PFSK-1 (cell line): Measurements from ENCODE around the gene PTPN9.

ENCODE experiments used
- FOXP2 ChIP-seq: optimal IDR thresholded peaks from 2 replicates; pipeline ENCODE3; 2011; ENCODE audit warnings: borderline replicate concordance, control low read depth, inconsistent platforms; ENCODE audit not compliant: insufficient read depth; ENCODE audit errors: extremely low read length, extremely low read depth
- POLR2AphosphoS5 ChIP-seq: IDR thresholded peaks from 2 replicates; pipeline ENCODE4 v1.6.1; 2012; ENCODE audit warnings: low read depth, mild to moderate bottlenecking, control low read depth, low read length, moderate library complexity
- REST ChIP-seq, 2 experiments: IDR thresholded peaks; 2 replicates each; pipeline versions ENCODE4 v1.6.1 to v1.8.0; 2011 to 2012; ENCODE audit warnings: low read depth in 2 of 2, low read length in 2 of 2, control low read depth in 1 of 2, inconsistent platforms in 1 of 2, mild to moderate bottlenecking in 1 of 2, moderate library complexity in 1 of 2; ENCODE audit not compliant: insufficient read depth in 1 of 2
- SIN3A ChIP-seq: IDR thresholded peaks from 2 replicates; pipeline ENCODE4 v1.6.1; 2012; ENCODE audit warnings: mild to moderate bottlenecking, low read length, moderate library complexity, borderline replicate concordance; ENCODE audit not compliant: insufficient read depth
- TAF1 ChIP-seq: IDR thresholded peaks from 2 replicates; pipeline ENCODE4 v1.6.1; 2012; ENCODE audit warnings: low read length, control low read depth, borderline replicate concordance; ENCODE audit not compliant: insufficient read depth

Gene PTPN9

GRCh38 chr15:75479670-75480069 lies 99.4 kb downstream of the PTPN9 start:
- TF ChIP-seq POLR2AphosphoS5, result no peak
- TF ChIP-seq TAF1, result no peak
- TF ChIP-seq FOXP2, result no peak
- TF ChIP-seq REST (IDR thresholded peaks at IDR 0.05; ENCODE audit: insufficient read depth in 1 of 2, low read depth in 2 of 2, low read length in 2 of 2), result no peak
- TF ChIP-seq SIN3A, result no peak

- TF ChIP-seq FOXP2 (no peak), REST (IDR thresholded peaks at IDR 0.05; ENCODE audit: insufficient read depth in 1 of 2, low read depth in 2 of 2, low read length in 2 of 2) (no peak), POLR2AphosphoS5 (0 out of 2 replicates have a peak, but pooled peaks have one; percentile 10), TAF1 (no peak)
Measured at GRCh38 chr15:75468913-75469598, 110.1 kb downstream of the PTPN9 start.

GRCh38 chr15:75460646-75461045 lies 118.5 kb downstream of the PTPN9 start:
- TF ChIP-seq TAF1, result no peak
- TF ChIP-seq SIN3A, result no peak
- TF ChIP-seq POLR2AphosphoS5, result no peak
- no peak for TF ChIP-seq REST (IDR thresholded peaks at IDR 0.05; ENCODE audit: insufficient read depth in 1 of 2, low read depth in 2 of 2, low read length in 2 of 2)
- TF ChIP-seq FOXP2, result no peak

- TF ChIP-seq SIN3A, result no peak
- TF ChIP-seq FOXP2, result no peak
- TF ChIP-seq REST (IDR thresholded peaks at IDR 0.05; ENCODE audit: insufficient read depth in 1 of 2, low read depth in 2 of 2, low read length in 2 of 2), result no peak
- TF ChIP-seq POLR2AphosphoS5, result no peak
- TF ChIP-seq TAF1, result no peak
Measured at GRCh38 chr15:75459581-75459980, 119.5 kb downstream of the PTPN9 start.

- TF ChIP-seq SIN3A (no peak), TAF1 (no peak), REST (IDR thresholded peaks at IDR 0.05; ENCODE audit: insufficient read depth in 1 of 2, low read depth in 2 of 2, low read length in 2 of 2) (no peak), FOXP2 (no peak), POLR2AphosphoS5 (no peak)
Measured at GRCh38 chr15:75456710-75457109, 122.4 kb downstream of the PTPN9 start.
